HepG2 (cell line): ENCODE results near the gene PLA2G4A.

Experiments
- CTCF ChIP-seq: sonication (generic); formaldehyde crosslinking; IDR thresholded peaks from 2 replicates; pipeline ENCODE4 v1.5.0; 2020; ENCODE audit warnings: mild to moderate bottlenecking, missing genetic modification reagents, moderate library complexity
- EZH2 ChIP-seq: conservative IDR thresholded peaks from 2 replicates; pipeline ENCODE4 v1.6.1; 2012; ENCODE audit warnings: mild to moderate bottlenecking, low read depth, low read length, moderate library complexity
- FOSL2 ChIP-seq: sonication (generic); formaldehyde crosslinking; IDR thresholded peaks from 2 replicates; pipeline ENCODE4 v1.4.0; 2020; ENCODE audit warnings: missing genetic modification reagents
- IKZF5 ChIP-seq: IDR thresholded peaks from 2 replicates; pipeline ENCODE4 v1.6.1; 2018; ENCODE audit warnings: missing genetic modification reagents, mild to moderate bottlenecking, missing compliant biosample characterization
- JUNB ChIP-seq: sonication (generic); formaldehyde crosslinking; IDR thresholded peaks from 2 replicates; pipeline ENCODE4 v1.8.0; 2022; ENCODE audit warnings: missing genetic modification reagents, mild to moderate bottlenecking, borderline replicate concordance
- NFIB ChIP-seq: sonication (generic); formaldehyde crosslinking; IDR thresholded peaks from 2 replicates; pipeline ENCODE4 v1.9.0; 2021; ENCODE audit warnings: missing genetic modification reagents, mild to moderate bottlenecking, borderline replicate concordance
- NFYB ChIP-seq: sonication (generic); formaldehyde crosslinking; IDR thresholded peaks from 2 replicates; pipeline ENCODE4 v1.4.0; 2020; ENCODE audit warnings: missing genetic modification reagents
- SMC3 ChIP-seq: IDR thresholded peaks from 2 replicates; pipeline ENCODE4 v1.6.1; 2011; ENCODE audit warnings: low read length, improper control_type of control experiment
- YY1 ChIP-seq: IDR thresholded peaks from 2 replicates; pipeline ENCODE4 v1.6.1; 2011; ENCODE audit warnings: low read length, low read depth, moderate library complexity, mild to moderate bottlenecking; ENCODE audit not compliant: insufficient read depth, insufficient replicate concordance
- ZBTB8A ChIP-seq: sonication (generic); formaldehyde crosslinking; IDR thresholded peaks from 2 replicates; pipeline ENCODE4 v1.4.0; 2020; ENCODE audit warnings: mild to moderate bottlenecking, low read depth, missing genetic modification reagents, borderline replicate concordance
- TF ChIP-seq, protein P1 (sequence below): IDR thresholded peaks from 2 replicates; pipeline ENCODE4 v1.6.1; 2012; ENCODE audit warnings: low read length, improper control_type of control experiment
- TF ChIP-seq, protein P2 (sequence below): sonication (generic); formaldehyde crosslinking; IDR thresholded peaks from 2 replicates; pipeline ENCODE4 v1.4.0; 2020; ENCODE audit warnings: mild to moderate bottlenecking, low read depth, missing genetic modification reagents

GRCh38 chr1:187009320-187009719 is 180.6 kb downstream of the PLA2G4A start:
- TF ChIP-seq NFIB (CRISPR knock-in tag), result no peak
- TF ChIP-seq ZBTB8A, result no peak
- TF ChIP-seq, protein P1, sequence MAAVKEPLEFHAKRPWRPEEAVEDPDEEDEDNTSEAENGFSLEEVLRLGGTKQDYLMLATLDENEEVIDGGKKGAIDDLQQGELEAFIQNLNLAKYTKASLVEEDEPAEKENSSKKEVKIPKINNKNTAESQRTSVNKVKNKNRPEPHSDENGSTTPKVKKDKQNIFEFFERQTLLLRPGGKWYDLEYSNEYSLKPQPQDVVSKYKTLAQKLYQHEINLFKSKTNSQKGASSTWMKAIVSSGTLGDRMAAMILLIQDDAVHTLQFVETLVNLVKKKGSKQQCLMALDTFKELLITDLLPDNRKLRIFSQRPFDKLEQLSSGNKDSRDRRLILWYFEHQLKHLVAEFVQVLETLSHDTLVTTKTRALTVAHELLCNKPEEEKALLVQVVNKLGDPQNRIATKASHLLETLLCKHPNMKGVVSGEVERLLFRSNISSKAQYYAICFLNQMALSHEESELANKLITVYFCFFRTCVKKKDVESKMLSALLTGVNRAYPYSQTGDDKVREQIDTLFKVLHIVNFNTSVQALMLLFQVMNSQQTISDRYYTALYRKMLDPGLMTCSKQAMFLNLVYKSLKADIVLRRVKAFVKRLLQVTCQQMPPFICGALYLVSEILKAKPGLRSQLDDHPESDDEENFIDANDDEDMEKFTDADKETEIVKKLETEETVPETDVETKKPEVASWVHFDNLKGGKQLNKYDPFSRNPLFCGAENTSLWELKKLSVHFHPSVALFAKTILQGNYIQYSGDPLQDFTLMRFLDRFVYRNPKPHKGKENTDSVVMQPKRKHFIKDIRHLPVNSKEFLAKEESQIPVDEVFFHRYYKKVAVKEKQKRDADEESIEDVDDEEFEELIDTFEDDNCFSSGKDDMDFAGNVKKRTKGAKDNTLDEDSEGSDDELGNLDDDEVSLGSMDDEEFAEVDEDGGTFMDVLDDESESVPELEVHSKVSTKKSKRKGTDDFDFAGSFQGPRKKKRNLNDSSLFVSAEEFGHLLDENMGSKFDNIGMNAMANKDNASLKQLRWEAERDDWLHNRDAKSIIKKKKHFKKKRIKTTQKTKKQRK, result no peak
- TF ChIP-seq SMC3, result no peak
- no peak for TF ChIP-seq CTCF
- no peak for TF ChIP-seq NFYB (CRISPR knock-in tag)
- TF ChIP-seq, protein P2, sequence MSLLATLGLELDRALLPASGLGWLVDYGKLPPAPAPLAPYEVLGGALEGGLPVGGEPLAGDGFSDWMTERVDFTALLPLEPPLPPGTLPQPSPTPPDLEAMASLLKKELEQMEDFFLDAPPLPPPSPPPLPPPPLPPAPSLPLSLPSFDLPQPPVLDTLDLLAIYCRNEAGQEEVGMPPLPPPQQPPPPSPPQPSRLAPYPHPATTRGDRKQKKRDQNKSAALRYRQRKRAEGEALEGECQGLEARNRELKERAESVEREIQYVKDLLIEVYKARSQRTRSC (CRISPR knock-in tag), result no peak
- TF ChIP-seq YY1, result no peak
- TF ChIP-seq IKZF5 (CRISPR knock-in tag), result no peak
- TF ChIP-seq EZH2, result no peak
- no peak for TF ChIP-seq JUNB
- TF ChIP-seq FOSL2 (CRISPR knock-in tag), result no peak
